AG04449 (cell line): ENCODE measurements around the gene TAS2R39.
"Not testable (repeated sequence)": the region's sequence is repeated elsewhere in the genome, so short reads cannot be mapped to it uniquely, and the experiment has no call there.

Experiments used
- CTCF ChIA-PET: fragments of 350-600 bp; formaldehyde crosslinking; extraction: SDS; loops from one replicate; lab custom pipeline; 2021; ENCODE audit warnings: antibody characterized with exemption; lab: Yijun Ruan, JAX
- POLR2A ChIA-PET: fragments of 400-600, 350-600 bp; formaldehyde crosslinking; extraction: SDS; loops from one replicate; lab custom pipeline; 2020; ENCODE audit warnings: antibody characterized with exemption, inconsistent platforms; lab: Yijun Ruan, JAX
- DNase-seq: peaks from one replicate; pipeline ENCODE4 v3.0.0-alpha.2; 2010; ENCODE audit warnings: low read depth, low spot score
- H3K4me3 ChIP-seq: 2 replicates; pipeline ENCODE4 v1.5.1; 2011; ENCODE audit warnings: low read depth, mild to moderate bottlenecking, control low read depth, low read length
- CTCF ChIP-seq: IDR thresholded peaks from one replicate; pipeline ENCODE4 v1.5.1; 2011; ENCODE audit warnings: mild to moderate bottlenecking, moderate library complexity, low read length, control low read depth, inconsistent platforms; ENCODE audit not compliant: insufficient read depth; ENCODE audit errors: missing control alignments

The TAS2R39 gene

GRCh38 chr7:143172354-143172753, 10.9 kb upstream of the TAS2R39 start:
- no peak overlapping the region for H3K4me3 ChIP-seq
- POLR2A ChIA-PET, result no interaction called here
- DNase-seq, result no peak
- CTCF ChIA-PET, result interaction anchor here (0.7 to 1.0 kb wide), 2 partner anchors 18 to 43 kb away, joined by 3 to 4 read pairs; no protein-coding TSS in a partner anchor
- no peak for TF ChIP-seq CTCF

- ChIA-PET POLR2A (no interaction called here), CTCF (no interaction called here)
- DNase-seq, result no peak
- no peak for TF ChIP-seq CTCF
- H3K4me3 ChIP-seq, result no peak overlapping the region
Measured at GRCh38 chr7:143176128-143176527, 7.1 kb upstream of the TAS2R39 start.

- DNase-seq, result no peak
- ChIA-PET POLR2A (no interaction called here), CTCF (no interaction called here)
- TF ChIP-seq CTCF, result no peak
- no peak overlapping the region for H3K4me3 ChIP-seq
Measured at GRCh38 chr7:143177374-143178119, 5.7 kb upstream of the TAS2R39 start.

GRCh38 chr7:143180771-143181170, 2.4 kb upstream of the TAS2R39 start:
- POLR2A ChIA-PET, DNase-seq, H3K4me3 ChIP-seq, CTCF ChIA-PET: not testable (repeated sequence)

- no peak for DNase-seq
- ChIA-PET POLR2A (no interaction called here), CTCF (no interaction called here)
- TF ChIP-seq CTCF, result no peak
- no peak overlapping the region for H3K4me3 ChIP-seq
Measured at GRCh38 chr7:143181349-143181748, 1.9 kb upstream of the TAS2R39 start.

- POLR2A ChIA-PET, result no interaction called here
- CTCF ChIA-PET, result no interaction called here
- DNase-seq, result no peak
- no peak overlapping the region for H3K4me3 ChIP-seq
- TF ChIP-seq CTCF, result no peak
Measured at GRCh38 chr7:143185551-143185950, 2.3 kb downstream of the TAS2R39 start.

- H3K4me3 ChIP-seq, result no peak overlapping the region
- DNase-seq, result no peak
- CTCF ChIA-PET, result interaction anchor here (0.8 to 1.9 kb wide), 2 partner anchors 26 to 181 kb away, joined by 3 to 7 read pairs; no protein-coding TSS in a partner anchor
- POLR2A ChIA-PET, result no interaction called here
- no peak for TF ChIP-seq CTCF
Measured at GRCh38 chr7:143188994-143189393, 5.8 kb downstream of the TAS2R39 start.
